ENCODE results near the gene ACOX2.

GRCh38 chr3:58585005-58585786, 48.2 kb upstream of the ACOX2 start:
- TF ChIP-seq GATA2 (IDR thresholded peaks at IDR 0.05; ENCODE audit: low read depth, low read length) (no peak), GATA3 (IDR thresholded peaks at IDR 0.05; ENCODE audit: low read depth, low read length) (no peak)

All from SH-SY5Y (cell line).